NCI-H2107 treated with DMSO at 0.1 percent for 48 hours (cell line): Measurements from ENCODE around the gene MAL.

Experiments used
- DNase-seq: peaks from one replicate; lab custom pipeline; 2025; ENCODE audit not compliant: unreplicated experiment; lab: John Stamatoyannopoulos, UW

MAL gene

DNA sequence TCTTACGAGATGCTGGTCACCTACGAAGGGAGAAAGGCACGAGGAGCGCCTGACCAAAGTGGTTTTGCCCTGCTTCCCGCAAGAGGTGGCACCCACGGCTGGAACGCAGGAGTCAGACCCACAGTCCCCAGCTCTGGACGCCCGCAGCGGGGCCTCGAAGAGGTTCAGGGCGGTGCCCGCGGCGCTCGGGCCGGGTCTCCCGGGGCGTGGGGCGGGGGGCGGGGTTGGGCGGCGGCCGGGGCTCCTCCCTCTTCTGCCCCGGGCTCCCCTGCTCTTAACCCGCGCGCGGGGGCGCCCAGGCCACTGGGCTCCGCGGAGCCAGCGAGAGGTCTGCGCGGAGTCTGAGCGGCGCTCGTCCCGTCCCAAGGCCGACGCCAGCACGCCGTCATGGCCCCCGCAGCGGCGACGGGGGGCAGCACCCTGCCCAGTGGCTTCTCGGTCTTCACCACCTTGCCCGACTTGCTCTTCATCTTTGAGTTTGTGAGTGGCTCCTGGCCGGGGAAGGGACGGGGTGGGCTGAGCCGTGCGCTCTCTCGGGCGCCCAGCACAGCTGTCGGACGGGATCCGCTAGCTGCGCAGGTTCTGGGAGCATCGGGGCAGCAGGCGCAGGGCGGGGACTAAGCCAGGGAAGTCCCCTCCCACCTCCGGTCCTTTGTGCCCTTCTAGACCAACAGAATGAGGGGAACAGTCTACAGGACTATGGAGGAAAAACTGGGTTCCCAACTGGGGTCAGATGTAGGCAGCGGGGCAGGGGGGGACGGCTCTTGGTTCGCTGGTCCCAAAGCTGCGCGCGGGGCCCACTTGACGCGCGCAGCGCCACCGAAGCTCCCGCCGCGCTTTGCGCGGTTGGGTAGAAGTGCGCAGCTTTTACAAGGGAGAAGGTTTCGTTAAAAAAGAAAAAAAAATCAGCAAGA lies at the start of gene MAL:
Gene MAL, plus strand, starts transcription at position 303 of the 914 bp plus-strand sequence. Its CDS starts 85 bp downstream, at position 388.
- DNase-seq = no peak

DNA sequence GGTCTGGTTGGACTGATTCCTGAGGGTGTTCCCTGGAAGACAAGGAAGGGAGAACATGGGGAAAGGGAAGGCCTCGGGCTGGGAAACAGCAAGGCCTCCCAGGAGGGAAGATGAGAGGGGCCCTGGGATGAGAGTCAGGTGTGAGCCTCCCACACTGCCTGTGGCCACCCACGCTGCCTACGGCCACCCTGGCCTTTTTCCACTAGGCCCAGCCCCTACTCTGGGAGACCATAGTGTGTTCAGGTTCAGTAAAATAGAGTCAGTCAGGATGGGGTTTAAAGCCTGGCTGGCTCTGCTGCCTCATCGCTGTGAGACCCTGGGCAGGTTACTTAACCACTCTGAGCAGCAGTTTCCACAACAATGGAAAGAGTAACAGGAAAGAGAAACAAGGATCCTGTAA lies 47.7 kb upstream of the MAL start:
- DNase-seq = no peak

DNA sequence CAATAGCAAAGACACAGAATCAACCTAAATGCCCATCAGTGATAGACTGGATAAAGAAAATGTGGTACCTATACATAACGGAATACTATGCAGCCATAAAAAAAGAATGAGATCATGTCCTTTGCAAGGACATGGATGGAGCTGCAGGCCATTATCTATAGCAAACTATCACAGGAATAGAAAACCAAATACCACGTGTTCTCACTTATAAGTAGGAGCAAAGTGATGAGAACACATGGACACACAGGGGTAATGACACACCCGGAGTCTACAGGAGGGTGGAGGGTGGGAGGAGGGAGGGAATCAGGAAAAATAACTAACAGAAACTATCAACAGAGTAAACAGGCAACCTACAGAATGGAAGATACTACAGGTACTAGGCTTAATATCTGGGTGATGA lies 46.6 kb upstream of the MAL start:
- no peak for DNase-seq

DNA sequence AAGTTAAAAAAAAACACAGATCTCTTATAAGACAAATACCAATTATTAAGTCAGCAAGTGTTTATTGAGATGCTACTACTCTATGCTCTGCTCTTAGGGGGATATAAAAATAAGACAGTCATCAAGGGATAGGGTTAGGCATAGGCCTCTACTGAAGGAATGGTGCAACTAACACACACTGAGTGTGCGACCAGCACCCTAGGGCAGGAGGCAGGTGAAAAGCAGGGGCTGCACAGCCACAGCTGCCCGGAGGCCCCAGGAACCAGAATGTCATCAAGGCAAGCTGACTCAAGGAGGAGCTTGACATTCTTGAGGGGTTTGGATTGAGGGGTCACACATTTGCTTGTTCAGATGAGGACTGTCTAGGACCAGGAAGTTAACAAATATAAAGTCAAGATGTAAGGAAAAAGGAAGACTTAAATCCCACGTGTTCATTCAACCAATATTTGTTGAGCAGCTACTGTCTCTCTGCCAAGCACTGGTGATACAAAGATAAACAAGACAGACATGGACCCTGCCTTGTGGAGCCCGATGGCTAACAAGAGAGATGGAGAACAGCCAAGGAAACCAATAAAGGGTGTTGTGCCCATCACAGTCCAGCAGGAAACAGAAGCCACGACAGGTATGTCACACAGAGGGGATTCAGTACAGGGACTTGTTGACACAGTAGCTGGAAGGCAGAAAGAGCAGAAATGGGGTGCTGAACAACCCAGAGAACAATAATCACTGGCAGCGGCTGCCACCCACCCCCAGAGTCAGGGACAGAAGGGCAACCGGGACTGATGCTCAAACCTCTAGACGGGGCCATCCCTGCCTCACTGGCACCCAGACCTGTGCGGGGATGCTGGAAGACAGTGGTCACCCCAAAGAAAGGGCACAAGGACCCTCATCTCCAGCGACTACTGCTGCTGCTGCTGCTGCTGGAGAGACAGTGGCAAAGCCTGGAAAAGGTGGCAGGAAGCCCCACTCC lies 45.8 kb upstream of the MAL start:
- no peak for DNase-seq

DNA sequence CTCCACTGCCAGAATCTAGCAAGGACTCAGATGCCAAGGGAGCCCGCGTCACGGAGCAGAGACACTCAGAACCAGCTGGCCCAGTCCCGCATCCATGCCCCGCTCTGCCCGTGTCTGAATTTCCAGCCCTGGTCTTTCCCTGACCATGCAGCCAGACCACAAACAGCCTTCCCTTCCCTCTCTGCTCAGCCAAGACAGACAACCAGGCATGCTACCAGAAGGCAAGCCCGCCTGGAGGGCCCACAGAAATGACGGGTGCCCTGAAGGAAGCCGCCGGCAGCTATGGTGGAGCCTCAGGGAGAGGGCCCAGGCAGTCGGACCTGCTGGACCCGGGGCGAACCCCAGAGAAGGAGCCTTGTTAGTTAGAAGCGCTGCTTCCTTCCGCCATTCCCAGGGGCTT lies 45.1 kb upstream of the MAL start:
- no peak for DNase-seq

DNA sequence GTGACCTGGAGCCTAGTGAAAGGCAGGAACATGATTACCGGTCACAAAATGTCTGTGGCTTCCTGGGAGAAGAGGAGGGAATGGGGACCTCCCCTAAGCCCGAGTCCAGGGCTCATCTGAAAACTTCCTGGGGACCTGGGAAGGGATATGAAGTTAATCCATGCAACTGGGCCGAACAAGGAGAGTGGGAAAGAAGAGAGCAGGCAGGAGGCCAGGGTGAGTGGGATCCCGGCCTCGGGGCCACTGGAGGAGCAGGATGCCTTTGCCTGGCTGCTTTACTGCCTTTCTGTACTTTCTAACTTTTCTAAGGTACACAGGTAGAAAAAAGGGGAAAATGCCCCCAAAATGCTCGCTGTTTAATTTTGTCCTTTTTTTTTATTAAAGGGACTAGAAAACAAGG lies 43.4 kb upstream of the MAL start:
- DNase-seq = no peak

DNA sequence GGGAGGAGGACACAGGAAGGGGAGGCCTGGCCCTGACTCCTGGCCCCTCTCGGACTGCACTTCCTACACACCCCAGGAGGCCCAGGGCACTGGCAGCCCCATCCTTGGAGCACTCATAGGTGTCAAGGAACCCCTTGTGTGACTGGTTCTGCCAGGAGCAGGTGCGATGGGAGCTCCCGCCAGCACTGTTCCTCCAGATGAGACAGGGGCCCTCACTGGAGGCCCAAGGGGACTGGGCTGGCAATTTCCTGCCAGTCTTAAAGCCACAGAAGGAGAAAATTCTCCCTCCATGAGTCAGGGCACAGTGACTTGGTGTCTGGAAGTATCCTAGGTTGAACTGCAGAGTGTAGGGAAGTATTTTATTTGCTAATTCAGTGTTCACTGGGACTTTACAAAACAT lies 42.8 kb upstream of the MAL start:
- DNase-seq = no peak

DNA sequence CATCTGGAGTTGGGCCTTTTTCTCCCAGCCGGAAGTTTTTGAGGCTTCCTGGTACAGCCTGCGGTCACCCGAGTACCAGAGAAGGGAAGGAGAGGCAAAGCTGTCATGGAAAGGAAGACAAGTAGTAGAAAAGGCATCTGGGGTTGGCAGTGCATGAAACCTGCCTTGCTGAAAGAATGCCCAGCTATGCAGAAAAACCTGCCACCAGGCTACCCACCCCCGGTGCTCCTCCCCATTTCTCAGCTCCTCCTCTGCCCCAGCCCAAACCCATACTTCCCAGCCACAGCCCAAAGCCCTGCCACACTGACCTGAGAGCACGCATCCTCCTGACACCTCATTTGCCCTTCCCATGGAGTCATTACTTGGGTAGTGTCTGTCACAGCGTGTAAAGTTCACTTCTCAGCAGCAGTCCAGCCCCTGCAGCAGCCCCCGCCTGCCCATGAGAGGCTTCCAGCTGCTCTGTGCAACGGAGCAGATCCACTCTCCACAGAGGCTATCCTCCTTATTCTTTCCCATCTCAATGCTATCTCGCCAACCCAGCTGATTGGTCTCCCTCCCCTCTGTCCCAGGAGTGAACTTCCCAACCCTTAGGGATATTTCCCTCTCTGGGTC lies 40.4 kb upstream of the MAL start:
- DNase-seq = no peak

DNA sequence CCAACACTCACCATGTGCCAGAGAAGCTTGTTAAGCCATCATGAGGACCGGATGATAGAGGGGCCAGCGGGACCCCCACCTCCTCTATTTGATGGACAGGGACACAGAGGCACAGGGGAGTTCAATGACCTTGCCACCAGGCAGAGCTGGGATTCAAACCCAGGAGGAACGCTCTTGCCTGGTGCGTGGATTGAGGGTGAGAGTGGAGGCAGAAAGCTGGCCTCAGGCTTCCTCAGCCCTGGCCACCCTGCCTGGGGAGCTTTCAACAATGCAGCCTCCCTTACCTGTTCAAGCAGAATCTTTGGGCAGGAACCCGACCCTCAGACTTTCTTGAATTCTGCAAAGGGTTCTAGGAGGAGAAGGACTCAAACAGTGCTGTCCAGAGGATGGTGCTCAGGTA lies 39.9 kb upstream of the MAL start:
- no peak for DNase-seq

DNA sequence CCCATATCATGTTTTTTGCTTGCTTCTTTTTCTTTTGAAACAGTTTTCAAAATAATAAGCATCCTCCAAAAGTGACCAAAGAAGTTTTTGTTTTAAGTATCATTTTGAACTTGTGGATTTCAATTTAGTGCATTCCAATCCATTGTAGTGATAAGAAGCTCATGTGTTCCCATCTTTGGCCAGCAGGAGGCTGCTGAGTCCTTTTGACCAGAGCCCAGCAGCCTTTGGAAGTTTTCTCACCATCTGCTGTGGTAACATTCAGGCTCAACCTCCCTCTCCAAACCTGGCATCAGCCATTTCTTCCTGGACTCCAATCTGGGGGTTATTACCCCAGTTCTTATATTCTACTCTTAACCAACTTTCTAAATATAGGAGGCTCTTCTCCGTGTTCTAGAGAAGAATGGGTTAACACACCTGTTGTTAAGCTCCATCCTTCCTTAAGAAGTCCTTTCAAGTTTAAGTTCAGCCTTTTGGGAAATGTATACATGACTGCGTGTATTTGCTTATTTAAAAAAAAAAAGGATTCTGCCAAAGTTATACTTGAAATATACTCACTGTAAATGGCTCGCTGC lies 39.0 kb upstream of the MAL start:
- DNase-seq = peak; percentile 17

DNA sequence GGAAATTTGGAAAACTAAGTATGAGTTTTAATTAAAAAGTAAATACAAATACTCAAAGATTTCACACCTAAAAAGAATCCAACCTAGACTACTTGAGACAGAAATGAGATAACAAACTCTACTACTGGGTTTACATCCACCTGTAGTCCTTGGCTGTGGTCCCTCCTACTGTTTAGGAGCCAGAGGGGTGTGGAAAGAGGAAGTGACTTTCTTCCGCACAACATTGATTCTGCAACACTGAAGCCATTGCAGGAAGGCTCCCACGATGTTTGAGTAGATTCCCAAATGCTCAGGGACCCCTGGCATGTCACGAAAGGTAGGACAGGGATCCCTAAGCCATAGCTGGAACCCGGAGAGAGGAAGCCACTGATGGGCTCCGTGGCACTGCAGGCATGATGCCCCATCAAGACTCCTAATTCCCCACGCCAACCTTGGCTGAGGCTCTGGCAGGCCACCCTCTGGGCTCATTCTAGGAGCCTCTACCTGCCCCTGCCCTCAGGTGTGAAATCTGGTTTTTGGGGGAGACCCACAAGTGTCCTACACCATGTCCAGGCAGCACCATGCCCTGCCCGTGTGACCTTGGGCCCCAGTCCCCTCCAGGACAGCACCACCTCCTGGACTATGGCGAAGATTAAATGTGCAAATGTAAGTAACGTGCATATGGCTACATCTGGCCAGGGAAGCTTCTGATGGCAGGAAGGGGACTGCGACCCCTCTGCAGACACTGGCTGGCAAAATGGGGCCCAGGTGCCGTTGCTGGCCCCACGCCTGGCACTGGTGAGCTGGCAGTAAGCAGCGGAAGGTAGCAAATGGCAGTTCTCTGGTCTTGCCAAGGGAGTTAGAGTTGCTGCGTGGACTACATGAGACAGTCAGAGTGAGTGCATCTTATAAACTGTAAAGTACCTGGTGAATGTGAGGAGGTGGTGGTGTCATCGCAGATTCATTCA lies 38.2 kb upstream of the MAL start:
- DNase-seq = no peak

DNA sequence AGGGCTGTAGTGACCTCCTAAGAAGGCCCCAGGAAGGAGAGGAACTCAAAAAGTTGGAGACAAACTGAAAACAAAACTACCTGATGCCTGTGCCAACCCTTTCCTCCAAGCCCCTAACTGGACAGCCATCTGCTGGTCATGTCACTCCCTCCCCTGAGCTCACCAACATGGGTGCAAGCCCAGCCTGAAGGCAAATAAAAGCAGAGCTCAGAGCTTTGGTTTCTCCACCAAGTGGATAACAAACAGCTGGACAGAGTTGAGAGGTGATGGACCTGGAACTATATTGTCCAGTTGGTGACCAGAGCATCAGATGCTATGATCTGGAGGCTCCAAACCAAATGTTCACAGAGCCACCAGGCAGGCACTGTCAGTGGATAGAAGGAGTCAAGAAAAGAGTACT lies 34.6 kb upstream of the MAL start:
- DNase-seq = no peak

DNA sequence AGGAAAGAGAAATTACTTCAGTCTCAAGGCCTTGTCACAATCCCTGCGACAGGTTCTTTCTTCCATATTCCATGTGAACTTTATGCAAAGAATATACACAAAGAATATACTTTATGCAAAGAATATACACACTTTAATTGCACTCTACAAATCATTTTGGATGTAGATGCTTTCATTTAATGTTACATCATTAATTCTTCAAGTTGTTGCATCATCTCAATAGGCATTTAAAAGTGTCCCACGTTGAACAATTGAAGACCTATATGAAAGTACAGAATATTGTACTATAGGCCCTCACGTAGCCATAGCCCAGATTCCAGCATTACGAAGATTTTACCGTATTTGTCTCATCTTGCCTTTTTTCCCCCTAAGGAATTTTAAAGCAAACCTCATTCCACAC lies 33.1 kb upstream of the MAL start:
- DNase-seq = no peak

DNA sequence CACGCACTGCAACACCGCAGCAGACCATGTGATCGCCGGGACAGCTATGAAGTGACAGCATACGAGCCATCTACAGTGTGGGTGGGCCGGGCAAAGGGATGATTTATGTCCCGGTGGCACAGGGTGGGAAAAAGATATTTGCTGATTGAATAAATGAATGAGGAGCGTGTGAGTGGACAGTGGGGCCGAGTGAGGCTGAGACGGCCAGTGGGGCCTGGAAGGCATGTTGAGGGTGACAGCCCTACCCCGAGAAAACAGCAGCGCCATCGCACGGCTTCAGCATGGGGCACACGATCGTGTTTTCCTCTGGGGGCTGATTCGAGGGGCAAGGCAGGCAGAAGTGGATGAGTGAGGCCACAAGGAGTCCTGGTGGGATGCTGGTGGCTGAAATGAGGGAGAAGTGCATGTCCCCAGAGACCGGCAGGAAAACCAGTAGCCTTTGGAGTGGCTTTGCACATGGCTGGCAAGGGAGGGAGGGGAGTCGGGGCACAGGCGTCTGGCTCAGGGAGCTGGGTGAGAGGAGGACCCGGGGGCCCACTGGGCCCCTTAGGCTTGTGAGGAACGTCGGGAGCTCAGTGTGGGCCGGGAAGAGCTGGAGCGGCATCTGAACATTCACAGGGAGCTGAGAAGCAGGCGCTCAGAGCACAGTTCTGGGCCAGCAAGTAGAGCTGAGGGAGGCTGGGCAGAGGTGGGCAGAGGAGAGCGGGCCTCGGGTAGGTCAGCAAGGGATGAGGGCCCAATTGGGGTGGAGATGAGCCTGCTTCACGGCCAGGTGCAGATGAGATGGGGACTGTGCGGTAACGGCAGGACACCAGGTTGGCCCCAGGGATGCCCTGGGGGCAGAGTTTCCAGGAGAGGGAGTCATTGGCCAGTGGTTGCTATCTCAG lies 32.1 kb upstream of the MAL start:
- no peak for DNase-seq

DNA sequence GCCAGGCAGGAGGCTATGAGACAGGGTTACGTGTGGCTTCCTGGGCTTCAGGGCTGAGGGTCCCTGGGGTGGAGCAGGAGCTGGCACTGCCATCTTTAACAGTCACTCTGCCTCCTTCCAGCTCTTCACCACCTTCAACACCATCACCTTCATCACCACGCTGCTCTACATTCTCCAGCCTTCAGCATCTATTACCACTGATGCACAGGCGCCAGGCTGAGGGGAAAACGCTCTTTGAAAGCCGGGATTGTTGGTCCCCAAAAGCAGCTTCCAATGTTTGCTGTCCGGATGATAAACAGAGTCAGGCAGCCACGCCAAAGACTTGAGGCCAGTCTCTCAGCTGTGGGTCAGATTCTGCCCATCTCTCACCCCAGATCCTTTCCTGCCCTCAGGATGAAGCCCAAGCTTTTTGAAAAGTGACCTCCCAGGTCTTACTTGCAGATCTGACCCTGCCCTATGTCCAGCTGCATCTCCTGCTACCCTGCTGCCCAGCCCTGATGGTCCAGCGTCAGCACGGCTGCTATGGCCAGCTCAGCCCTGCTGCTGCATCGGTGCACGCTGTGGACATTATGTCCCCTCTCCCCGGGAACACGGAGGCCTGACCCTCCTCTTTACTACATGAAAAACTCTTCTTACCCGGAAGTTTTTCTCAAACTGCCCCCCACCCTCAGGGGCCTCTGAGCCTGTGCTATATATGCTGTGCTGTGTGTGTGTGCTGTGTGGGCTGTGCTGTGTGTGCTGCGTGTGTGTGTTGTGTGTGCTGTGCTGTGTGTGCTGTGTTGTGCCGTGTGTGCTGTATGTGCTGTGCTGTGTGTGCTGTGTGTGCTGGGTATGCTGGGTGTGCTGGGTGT lies 31.2 kb upstream of the MAL start:
- no peak for DNase-seq

DNA sequence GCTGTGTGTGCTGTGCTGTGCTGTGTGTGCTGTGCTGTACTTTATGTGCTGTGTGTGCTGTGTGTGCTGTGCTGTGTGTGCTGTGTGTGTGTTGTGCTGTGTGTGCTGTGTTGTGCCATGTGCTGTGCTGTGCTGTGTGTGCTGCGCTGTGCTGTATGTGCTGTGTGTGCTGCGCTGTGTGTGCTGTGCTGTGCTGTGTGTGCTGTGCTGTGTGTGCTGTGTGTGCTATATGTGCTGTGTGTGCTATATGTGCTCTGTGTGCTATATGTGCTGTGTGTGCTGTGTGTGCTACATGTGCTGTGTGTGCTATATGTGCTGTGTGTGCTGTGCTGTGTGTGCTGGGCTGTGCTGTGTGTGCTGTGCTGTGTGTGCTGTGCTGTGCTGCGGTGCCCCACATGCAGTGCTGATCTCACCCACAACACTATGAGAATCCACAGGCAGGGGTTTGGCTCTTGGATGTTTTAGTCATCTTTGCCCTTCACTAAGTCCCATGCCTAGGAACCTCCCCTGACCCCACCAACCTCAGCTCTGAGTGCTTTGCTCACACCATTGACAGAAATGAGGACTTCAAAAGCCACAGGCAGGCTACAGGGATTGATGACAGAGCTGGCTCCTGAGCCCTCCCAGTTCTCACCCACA lies 30.5 kb upstream of the MAL start:
- no peak for DNase-seq

DNA sequence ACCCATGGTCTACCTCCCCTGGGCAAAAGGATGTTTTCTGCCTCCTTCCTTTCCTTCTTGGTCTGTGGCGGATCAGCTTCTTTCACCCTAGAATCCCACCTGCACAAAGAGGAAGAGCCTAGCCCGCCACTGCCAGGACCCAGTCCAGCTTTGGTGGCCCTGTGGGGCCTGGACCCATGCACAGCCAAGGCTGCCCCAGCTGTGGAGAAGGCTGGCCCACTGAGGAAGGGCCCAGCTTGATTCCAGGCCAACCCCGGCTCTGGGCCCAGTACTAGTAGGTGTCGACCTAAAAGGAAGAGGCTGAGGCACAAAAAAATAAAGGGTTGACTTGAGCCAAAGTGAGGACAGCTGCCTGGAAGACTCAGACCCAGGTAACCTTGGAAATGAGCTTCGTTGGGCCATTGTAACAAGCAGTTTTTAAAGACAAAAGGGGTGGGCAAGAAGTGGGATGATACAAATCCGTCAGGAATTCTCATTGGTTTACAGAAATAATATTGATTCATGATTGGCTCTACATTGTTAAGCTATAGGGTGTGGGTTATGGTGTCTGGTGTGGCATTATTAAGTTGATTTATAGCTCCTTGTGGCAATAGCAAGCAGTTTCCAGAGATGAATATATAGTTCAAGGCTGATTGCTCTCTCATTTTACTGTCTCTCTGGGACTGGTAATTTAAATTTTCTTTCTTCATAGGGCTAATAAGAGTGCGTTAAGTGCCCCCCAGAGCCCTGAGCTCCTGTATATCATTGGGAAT lies 29.8 kb upstream of the MAL start:
- no peak for DNase-seq
